Stimulated activated CD8-positive, alpha-beta memory T cell treated with anti-CD3 and anti-CD28 coated beads, Interleukin-15, amount 100 ng/mL, for 4 hours (primary cell): ENCODE measurements around the gene OR4E1.
"Not testable (repeated sequence)": the region's sequence is repeated elsewhere in the genome, so short reads cannot be mapped to it uniquely, and the experiment has no call there.

Source experiments
- DNase-seq, 2 donors: peaks; one replicate each; pipeline ENCODE4 v3.0.0-alpha.2; 2020; ENCODE audit warnings: low read depth in 2 of 2

OR4E1 gene

GRCh38 chr14:21673718-21674117, at the start of gene OR4E1:
Gene OR4E1 (minus strand): TSS chr14:21673818. CDS start chr14:21670935, 2,883 bp downstream.
- no peak for DNase-seq

- DNase-seq, result no peak
Observed at GRCh38 chr14:21721504-21721903, 47.9 kb upstream of the OR4E1 start.

GRCh38 chr14:21719841-21720240, 46.2 kb upstream of the OR4E1 start:
- DNase-seq, result no peak

GRCh38 chr14:21714318-21714929, 40.8 kb upstream of the OR4E1 start:
- DNase-seq, result no peak

GRCh38 chr14:21712036-21712435, 38.4 kb upstream of the OR4E1 start:
- no peak for DNase-seq

GRCh38 chr14:21711360-21711961, 37.8 kb upstream of the OR4E1 start:
- DNase-seq, result no peak

- DNase-seq, result no peak
Observed at GRCh38 chr14:21704338-21704737, 30.7 kb upstream of the OR4E1 start.

- no peak for DNase-seq
Observed at GRCh38 chr14:21703357-21704326, 30.0 kb upstream of the OR4E1 start.

- DNase-seq, result no peak
Observed at GRCh38 chr14:21702316-21702715, 28.7 kb upstream of the OR4E1 start.

GRCh38 chr14:21699551-21699950, 25.9 kb upstream of the OR4E1 start:
- no peak for DNase-seq

- DNase-seq, result not testable (repeated sequence)
Observed at GRCh38 chr14:21698538-21698937, 24.9 kb upstream of the OR4E1 start.

GRCh38 chr14:21697662-21698061, 24.0 kb upstream of the OR4E1 start:
- not testable (repeated sequence) for DNase-seq

- no peak for DNase-seq
Observed at GRCh38 chr14:21694425-21694824, 20.8 kb upstream of the OR4E1 start.

- DNase-seq, result no peak
Observed at GRCh38 chr14:21686468-21686867, 12.8 kb upstream of the OR4E1 start.

GRCh38 chr14:21680072-21680471, 6.5 kb upstream of the OR4E1 start:
- no peak for DNase-seq

GRCh38 chr14:21675566-21675965, 1.9 kb upstream of the OR4E1 start:
- no peak for DNase-seq

- DNase-seq, result no peak
Observed at GRCh38 chr14:21672116-21672515, 1.5 kb downstream of the OR4E1 start.

- DNase-seq, result no peak
Observed at GRCh38 chr14:21671371-21671770, 2.2 kb downstream of the OR4E1 start.

- no peak for DNase-seq
Observed at GRCh38 chr14:21669284-21669683, 4.3 kb downstream of the OR4E1 start.

- DNase-seq, result no peak
Observed at GRCh38 chr14:21668377-21668776, 5.2 kb downstream of the OR4E1 start.

- DNase-seq, result no peak
Observed at GRCh38 chr14:21656980-21657379, 16.6 kb downstream of the OR4E1 start.

- no peak for DNase-seq
Observed at GRCh38 chr14:21654215-21654614, 19.4 kb downstream of the OR4E1 start.
